Testis (tissue), 2 donors: ENCODE data around the gene DLGAP3.

ENCODE experiments used
- CTCF ChIP-seq, 3 experiments: fragments of 450-650 bp in 2 of 3; fragments of 200-600 bp in 1 of 3; sonication (generic) in 1 of 3; IDR thresholded peaks; one replicate each; pipeline ENCODE4 v1.5.1; 2016 to 2019; ENCODE audit warnings: antibody characterized with exemption in 3 of 3, mild to moderate bottlenecking in 2 of 3, moderate library complexity in 1 of 3
- POLR2A ChIP-seq: fragments of 450-650 bp; IDR thresholded peaks from one replicate; pipeline ENCODE4 v1.6.1; 2017; ENCODE audit warnings: antibody characterized with exemption, mild to moderate bottlenecking, moderate library complexity

GRCh38 chr1:34827341-34827941 is 102.0 kb downstream of the DLGAP3 start:
- no peak for TF ChIP-seq CTCF (IDR thresholded peaks at IDR 0.05)
- TF ChIP-seq POLR2A, result no peak
